ENCODE measurements around the gene SNTG2.

Gene SNTG2

DNA sequence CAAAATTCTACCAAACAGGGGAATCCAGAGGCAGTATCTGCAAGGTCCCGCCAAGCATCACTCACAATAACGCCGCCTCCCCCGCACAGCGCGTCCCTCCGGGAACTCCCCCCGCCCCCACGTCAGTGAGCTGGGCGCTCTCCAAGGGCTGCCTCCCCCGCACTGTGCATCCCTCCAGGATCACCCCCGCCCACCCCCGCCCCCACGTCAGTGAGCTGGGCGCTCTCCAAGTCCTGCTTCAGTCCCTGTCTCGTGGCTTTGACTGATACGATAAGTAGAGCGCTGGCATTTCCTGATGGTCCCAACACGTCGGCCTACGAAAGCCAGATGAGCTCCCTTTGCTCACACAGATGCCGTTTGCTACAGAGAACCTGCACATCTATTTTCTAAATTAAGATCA, 331.9 kb downstream of the SNTG2 start:
- ATAC-seq (ENCODE audit: low read depth) (no peak), DNase-seq (ENCODE audit: low spot score) (no peak)
- H3K4me1 ChIP-seq (ENCODE audit: insufficient read depth, poor library complexity, severe bottlenecking) = no peaks in the 10 kb centered on the region
- no peaks in the 10 kb centered on the region for H3K36me3 ChIP-seq (ENCODE audit: low read depth)
- no peak for TF ChIP-seq CTCF (IDR thresholded peaks at IDR 0.05; ENCODE audit: poor library complexity, severe bottlenecking)
- no peaks in the 10 kb centered on the region for H3K9me3 ChIP-seq (ENCODE audit: severe bottlenecking)
- no peak overlapping the region for H3K27ac ChIP-seq (ENCODE audit: poor library complexity, severe bottlenecking)
- no peak overlapping the region for H3K4me3 ChIP-seq (ENCODE audit: severe bottlenecking)
- no peaks in the 10 kb centered on the region for H3K27me3 ChIP-seq (ENCODE audit: insufficient read depth, poor library complexity, severe bottlenecking)

- H3K4me1 ChIP-seq (ENCODE audit: insufficient read depth, poor library complexity, severe bottlenecking) = no peaks in the 10 kb centered on the region
- ATAC-seq (ENCODE audit: low read depth) (no peak), DNase-seq (ENCODE audit: low spot score) (no peak)
- no peaks in the 10 kb centered on the region for H3K36me3 ChIP-seq (ENCODE audit: low read depth)
- H3K4me3 ChIP-seq (ENCODE audit: severe bottlenecking) = no peak overlapping the region
- TF ChIP-seq CTCF (IDR thresholded peaks at IDR 0.05; ENCODE audit: poor library complexity, severe bottlenecking) = no peak
- no peak overlapping the region for H3K27ac ChIP-seq (ENCODE audit: poor library complexity, severe bottlenecking)
- H3K27me3 ChIP-seq (ENCODE audit: insufficient read depth, poor library complexity, severe bottlenecking) = no peaks in the 10 kb centered on the region
- H3K9me3 ChIP-seq (ENCODE audit: severe bottlenecking) = no peaks in the 10 kb centered on the region
Observed at GRCh38 chr2:1283020-1283801, 332.6 kb downstream of the SNTG2 start.

DNA sequence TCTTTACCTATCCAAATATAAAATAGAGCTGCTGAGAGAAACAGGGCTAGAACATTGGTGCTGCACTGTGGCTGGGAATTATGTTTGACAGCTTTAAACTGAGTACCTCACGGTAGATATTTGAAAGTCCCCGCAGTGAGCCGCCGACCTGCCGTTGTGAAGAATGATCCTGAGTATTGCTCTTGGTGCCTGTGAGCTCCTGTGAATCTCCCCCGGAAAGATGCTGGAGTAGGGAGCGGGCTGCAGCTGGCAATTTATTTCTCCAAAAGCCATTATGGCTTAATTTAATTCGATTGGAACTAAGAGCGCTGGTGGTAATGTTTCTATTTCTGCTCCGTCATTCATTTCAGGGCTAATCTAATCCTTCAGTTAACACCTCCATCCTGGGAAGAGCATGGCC, 333.2 kb downstream of the SNTG2 start:
- Histone ChIP-seq H3K36me3 (ENCODE audit: low read depth) (no peaks in the 10 kb centered on the region), H3K9me3 (ENCODE audit: severe bottlenecking) (no peaks in the 10 kb centered on the region), H3K27ac (ENCODE audit: poor library complexity, severe bottlenecking) (no peak overlapping the region), H3K4me1 (ENCODE audit: insufficient read depth, poor library complexity, severe bottlenecking) (no peaks in the 10 kb centered on the region), H3K27me3 (ENCODE audit: insufficient read depth, poor library complexity, severe bottlenecking) (no peaks in the 10 kb centered on the region), H3K4me3 (ENCODE audit: severe bottlenecking) (no peak overlapping the region)
- no peak for TF ChIP-seq CTCF (IDR thresholded peaks at IDR 0.05; ENCODE audit: poor library complexity, severe bottlenecking)
- DNase-seq (ENCODE audit: low spot score) = no peak
- no peak for ATAC-seq (ENCODE audit: low read depth)

DNA sequence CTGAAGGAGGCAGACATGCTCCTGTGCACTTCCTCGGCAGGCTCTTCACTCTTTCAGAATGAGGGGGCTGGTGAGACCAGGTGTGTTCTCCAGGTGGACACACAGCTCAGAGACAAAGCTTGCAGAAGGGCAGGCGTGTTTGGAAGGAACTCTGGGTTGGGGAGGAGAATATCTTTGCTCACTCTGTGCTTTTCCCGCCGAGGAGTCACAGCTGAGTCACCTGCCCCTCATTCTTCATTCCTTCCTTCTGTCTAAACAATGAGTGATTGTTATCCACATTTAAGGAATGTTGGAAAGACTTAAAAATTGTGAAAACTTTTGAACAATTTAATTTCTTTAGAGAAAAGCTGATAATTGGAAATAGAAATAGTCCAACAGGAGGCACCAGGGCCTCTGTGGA, 336.3 kb downstream of the SNTG2 start:
- Histone ChIP-seq H3K9me3 (ENCODE audit: severe bottlenecking) (no peaks in the 10 kb centered on the region), H3K4me1 (ENCODE audit: insufficient read depth, poor library complexity, severe bottlenecking) (no peaks in the 10 kb centered on the region), H3K36me3 (ENCODE audit: low read depth) (no peaks in the 10 kb centered on the region), H3K4me3 (ENCODE audit: severe bottlenecking) (no peak overlapping the region), H3K27me3 (ENCODE audit: insufficient read depth, poor library complexity, severe bottlenecking) (no peaks in the 10 kb centered on the region), H3K27ac (ENCODE audit: poor library complexity, severe bottlenecking) (no peak overlapping the region)
- ATAC-seq (ENCODE audit: low read depth) (no peak; the same call in 2 of the 3 replicates), DNase-seq (ENCODE audit: low spot score) (no peak)
- no peak for TF ChIP-seq CTCF (IDR thresholded peaks at IDR 0.05; ENCODE audit: poor library complexity, severe bottlenecking)

GRCh38 chr2:1287427-1287826, 336.8 kb downstream of the SNTG2 start:
- DNase-seq (ENCODE audit: low spot score) = no peak
- Histone ChIP-seq H3K4me1 (ENCODE audit: insufficient read depth, poor library complexity, severe bottlenecking) (no peaks in the 10 kb centered on the region), H3K36me3 (ENCODE audit: low read depth) (no peaks in the 10 kb centered on the region), H3K27me3 (ENCODE audit: insufficient read depth, poor library complexity, severe bottlenecking) (no peaks in the 10 kb centered on the region), H3K4me3 (ENCODE audit: severe bottlenecking) (no peak overlapping the region), H3K27ac (ENCODE audit: poor library complexity, severe bottlenecking) (no peak overlapping the region), H3K9me3 (ENCODE audit: severe bottlenecking) (no peaks in the 10 kb centered on the region)
- TF ChIP-seq CTCF (IDR thresholded peaks at IDR 0.05; ENCODE audit: poor library complexity, severe bottlenecking) = no peak
- no peak for ATAC-seq (ENCODE audit: low read depth)
